Fibroblast of upper back skin (primary cell): ENCODE measurements around the gene TAS2R43.
"Not testable (repeated sequence)": the region's sequence is repeated elsewhere in the genome, so short reads cannot be mapped to it uniquely, and the experiment has no call there.

ENCODE experiments used
- DNase-seq: peaks from one replicate; pipeline ENCODE4 v3.0.0-alpha.2; 2013

TAS2R43 gene

GRCh38 chr12:11059041-11059440 is 33.1 kb downstream of the TAS2R43 start:
- no peak for DNase-seq

- DNase-seq: no peak
Observed at GRCh38 chr12:11055306-11055705, 36.8 kb downstream of the TAS2R43 start.

- not testable (repeated sequence) for DNase-seq
Observed at GRCh38 chr12:11049806-11050531, 42.1 kb downstream of the TAS2R43 start.

- DNase-seq: not testable (repeated sequence)
Observed at GRCh38 chr12:11041366-11041765, 50.7 kb downstream of the TAS2R43 start.
